GM12892 (cell line): ENCODE data around the gene NBPF4.

Source experiments
- POLR2A ChIP-seq: IDR thresholded peaks from 2 replicates; pipeline ENCODE4 v1.6.1; 2011; ENCODE audit warnings: low read depth, low read length, control low read depth
- POLR2AphosphoS5 ChIP-seq: IDR thresholded peaks from 2 replicates; pipeline ENCODE4 v1.6.1; 2011; ENCODE audit warnings: low read depth, low read length, control low read depth
- TAF1 ChIP-seq: IDR thresholded peaks from 2 replicates; pipeline ENCODE4 v1.6.1; 2011; ENCODE audit warnings: low read depth, mild to moderate bottlenecking, control low read depth, low read length, borderline replicate concordance

GRCh38 chr1:108194051-108194450 lies 49.8 kb downstream of the NBPF4 start:
- no peak for TF ChIP-seq POLR2A
- TF ChIP-seq TAF1, result no peak
- no peak for TF ChIP-seq POLR2AphosphoS5
